Measurements from ENCODE around the gene ZNF516.
"Not testable (repeated sequence)": the region's sequence is repeated elsewhere in the genome, so short reads cannot be mapped to it uniquely, and the experiment has no call there.

GRCh38 chr18:76536593-76536992 is 41.6 kb upstream of the ZNF516 start:
- TF ChIP-seq CTCF, POLR2A (IDR thresholded peaks at IDR 0.05): not testable (repeated sequence)
